Measurements from ENCODE around the gene NUP214. TPM values are rescaled to one million over a fixed set of nuclear protein-coding genes. Genes with fewer than 3 reads are reported as not detected.

NUP214 gene
- total RNA-seq, 2 donors from 2014 or later = 44.3 to 55.0 TPM

DNA sequence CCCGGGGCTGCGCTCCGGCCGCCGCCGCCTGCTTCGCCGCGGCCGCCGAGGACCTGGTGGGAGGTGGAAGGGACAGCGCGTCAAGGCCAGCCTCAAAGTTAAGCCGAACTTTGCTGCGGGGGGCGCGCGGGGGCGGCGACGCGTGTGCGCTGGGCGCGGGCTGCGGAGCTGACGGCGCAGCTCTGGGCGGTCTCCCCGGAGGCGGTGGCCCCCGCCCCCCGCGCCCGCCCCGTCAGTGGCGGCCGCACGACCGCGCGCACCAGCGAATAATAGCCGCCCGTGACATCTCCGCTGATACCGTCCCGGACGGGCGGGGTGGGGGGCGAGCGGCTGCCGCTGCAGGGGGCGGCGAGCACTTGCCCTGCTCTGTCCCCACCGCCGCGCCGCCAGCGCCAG, 151.5 kb downstream of the NUP214 start:
- ATAC-seq (ENCODE audit: insufficient number of reproducible peaks, low FRiP score, low read depth) (no peak), DNase-seq (ENCODE audit: low spot score) (no peak)
- TF ChIP-seq CTCF (IDR thresholded peaks at IDR 0.05) = no peak
- Histone ChIP-seq H3K36me3 (no peaks in the 10 kb centered on the region), H3K4me3 (peak overlapping the region; percentile 77), H3K27ac (no peak overlapping the region), H3K27me3 (replicated peaks; ENCODE audit: insufficient read depth) (no peaks in the 10 kb centered on the region), H3K9me3 (no peaks in the 10 kb centered on the region), H3K4me1 (ENCODE audit: control insufficient read depth in 1 of 2, low read depth in 2 of 2) (peaks cover 3 to 12% of the 10 kb centered on the region in 2 donors)

GRCh38 chr9:131277287-131277909, 152.0 kb downstream of the NUP214 start:
- H3K27me3 ChIP-seq (replicated peaks; ENCODE audit: insufficient read depth) = no peaks in the 10 kb centered on the region
- H3K4me1 ChIP-seq (ENCODE audit: control insufficient read depth in 1 of 2, low read depth in 2 of 2) = peaks cover 3 to 13% of the 10 kb centered on the region in 2 donors
- ATAC-seq (ENCODE audit: insufficient number of reproducible peaks, low FRiP score, low read depth) (no peak), DNase-seq (ENCODE audit: low spot score) (no peak)
- no peak overlapping the region for H3K27ac ChIP-seq
- H3K36me3 ChIP-seq = no peaks in the 10 kb centered on the region
- H3K4me3 ChIP-seq = peak overlapping the region; percentile 77
- no peak for TF ChIP-seq CTCF (IDR thresholded peaks at IDR 0.05)
- H3K9me3 ChIP-seq = no peaks in the 10 kb centered on the region

DNA sequence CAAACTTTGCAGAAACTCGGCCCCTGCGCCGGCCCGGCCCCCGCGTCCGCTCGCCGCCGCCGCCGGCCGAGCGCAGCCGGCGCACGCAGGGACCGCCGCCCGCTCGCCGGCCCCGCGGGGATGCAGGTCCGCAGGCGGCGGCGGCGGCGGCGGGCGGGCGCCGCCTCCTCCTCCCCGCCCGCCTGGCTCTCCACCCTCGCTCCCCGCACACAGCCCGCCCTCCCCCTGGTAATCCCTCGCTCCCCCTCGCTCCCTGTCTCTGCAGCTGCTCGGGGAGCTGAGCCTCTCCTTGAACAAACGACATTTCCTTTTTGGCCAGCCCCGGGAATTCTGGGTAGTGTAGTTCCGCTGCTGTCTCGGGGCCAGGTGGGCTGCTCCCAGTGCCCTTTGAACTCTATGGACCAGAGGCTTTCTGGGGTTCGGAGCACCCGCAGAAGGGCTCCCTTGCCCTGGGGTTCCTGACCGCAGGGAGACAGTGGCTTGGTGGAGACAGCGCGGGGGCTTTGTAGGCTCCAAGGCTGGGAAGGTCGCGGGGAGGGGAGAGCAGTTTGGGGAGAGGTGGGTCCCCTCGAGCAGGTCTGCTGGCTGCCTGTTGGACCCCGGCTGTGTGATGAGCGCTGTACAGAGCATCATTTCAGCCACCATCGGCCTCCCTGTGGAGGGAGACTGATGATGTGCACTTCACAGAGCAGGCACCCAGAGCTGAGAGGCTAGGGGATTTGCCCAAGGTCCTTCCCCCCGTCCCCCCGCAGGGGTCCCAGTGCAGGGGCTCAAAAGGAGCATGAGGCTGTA, 152.7 kb downstream of the NUP214 start:
- DNase-seq (ENCODE audit: low spot score) = peak; percentile 64
- H3K4me3 ChIP-seq = peak overlapping the region; percentile 77
- H3K27me3 ChIP-seq (replicated peaks; ENCODE audit: insufficient read depth) = no peaks in the 10 kb centered on the region
- H3K36me3 ChIP-seq = no peaks in the 10 kb centered on the region
- peaks cover 8 to 20% of the 10 kb centered on the region in 2 donors for H3K4me1 ChIP-seq (ENCODE audit: control insufficient read depth in 1 of 2, low read depth in 2 of 2)
- ATAC-seq (ENCODE audit: insufficient number of reproducible peaks, low FRiP score, low read depth) = peak; percentile 83
- no peak for TF ChIP-seq CTCF (IDR thresholded peaks at IDR 0.05)
- no peak overlapping the region for H3K27ac ChIP-seq
- H3K9me3 ChIP-seq = no peaks in the 10 kb centered on the region

GRCh38 chr9:131278702-131279111, 153.3 kb downstream of the NUP214 start:
- ATAC-seq (ENCODE audit: insufficient number of reproducible peaks, low FRiP score, low read depth) (no peak), DNase-seq (ENCODE audit: low spot score) (no peak)
- no peaks in the 10 kb centered on the region for H3K27me3 ChIP-seq (replicated peaks; ENCODE audit: insufficient read depth)
- no peak for TF ChIP-seq CTCF (IDR thresholded peaks at IDR 0.05)
- no peaks in the 10 kb centered on the region for H3K36me3 ChIP-seq
- no peak overlapping the region for H3K4me3 ChIP-seq
- H3K27ac ChIP-seq = no peak overlapping the region
- H3K4me1 ChIP-seq (ENCODE audit: control insufficient read depth in 1 of 2, low read depth in 2 of 2) = peaks cover 9 to 23% of the 10 kb centered on the region in 2 donors
- H3K9me3 ChIP-seq = no peaks in the 10 kb centered on the region

DNA sequence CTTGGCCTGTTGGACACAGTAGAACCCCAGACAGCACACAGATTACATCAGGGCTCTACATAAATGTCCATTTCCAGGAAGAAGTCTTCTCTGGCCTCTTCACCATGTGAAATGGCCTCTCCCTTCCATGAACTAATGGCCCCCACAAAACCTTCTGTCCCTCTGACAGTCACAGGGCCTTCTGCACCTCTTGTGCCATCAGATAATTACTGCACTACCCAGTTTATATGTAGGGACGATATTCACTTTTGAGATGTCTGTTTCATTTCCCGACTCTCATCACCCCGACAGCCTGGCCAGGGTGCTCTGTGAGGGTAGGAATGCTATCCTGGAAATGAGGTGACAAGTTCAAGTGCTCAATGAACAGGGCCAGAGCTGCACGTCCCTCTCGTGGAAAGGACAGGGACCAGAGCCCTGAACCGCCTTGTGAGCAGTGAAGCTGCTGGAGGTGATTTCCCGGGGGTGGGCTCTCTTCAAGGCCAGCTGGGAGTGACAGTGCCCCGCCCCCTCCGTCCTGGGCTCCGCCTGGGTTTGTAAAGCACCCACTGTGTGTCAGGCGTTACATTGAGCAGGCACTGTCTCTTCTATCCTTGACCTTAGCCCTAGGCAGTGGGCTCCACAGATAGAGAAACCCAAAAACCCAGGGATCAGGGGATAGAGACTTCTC, 153.9 kb downstream of the NUP214 start:
- Histone ChIP-seq H3K4me3 (no peak overlapping the region), H3K9me3 (no peaks in the 10 kb centered on the region), H3K4me1 (ENCODE audit: control insufficient read depth in 1 of 2, low read depth in 2 of 2) (peaks cover 9 to 23% of the 10 kb centered on the region in 2 donors), H3K27me3 (replicated peaks; ENCODE audit: insufficient read depth) (no peaks in the 10 kb centered on the region), H3K36me3 (no peaks in the 10 kb centered on the region), H3K27ac (no peak overlapping the region)
- ATAC-seq (ENCODE audit: insufficient number of reproducible peaks, low FRiP score, low read depth) = no peak
- no peak for DNase-seq (ENCODE audit: low spot score)
- no peak for TF ChIP-seq CTCF (IDR thresholded peaks at IDR 0.05)

Measured in thoracic aorta (tissue), 2 donors.